Measurements from ENCODE around the gene HIF1AN.

The HIF1AN gene

GRCh38 chr10:100522107-100522801 lies 13.5 kb upstream of the HIF1AN start:
- no peak for FAIRE-seq

DNA sequence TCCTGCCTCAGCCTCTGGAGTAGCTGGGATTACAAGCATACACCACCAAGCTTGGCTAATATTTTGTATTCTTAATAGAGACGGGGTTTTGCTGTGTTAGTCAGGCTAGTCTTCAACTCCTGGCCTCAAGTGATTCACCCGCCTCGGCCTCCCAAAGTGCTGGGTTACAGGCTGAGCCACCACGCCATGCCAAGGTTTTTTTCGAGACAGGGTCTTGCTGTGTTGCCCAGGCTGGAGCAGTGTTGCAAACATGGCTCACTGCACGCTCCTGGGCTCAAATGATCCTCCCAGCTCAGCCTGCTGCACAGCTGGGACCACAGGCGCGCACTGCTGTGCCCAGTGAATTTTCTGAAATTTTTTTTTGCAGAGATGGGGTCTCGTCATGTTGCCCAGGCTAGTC lies 12.8 kb upstream of the HIF1AN start:
- FAIRE-seq, result no peak

- no peak for FAIRE-seq
Observed at GRCh38 chr10:100524206-100524605, 11.5 kb upstream of the HIF1AN start.

DNA sequence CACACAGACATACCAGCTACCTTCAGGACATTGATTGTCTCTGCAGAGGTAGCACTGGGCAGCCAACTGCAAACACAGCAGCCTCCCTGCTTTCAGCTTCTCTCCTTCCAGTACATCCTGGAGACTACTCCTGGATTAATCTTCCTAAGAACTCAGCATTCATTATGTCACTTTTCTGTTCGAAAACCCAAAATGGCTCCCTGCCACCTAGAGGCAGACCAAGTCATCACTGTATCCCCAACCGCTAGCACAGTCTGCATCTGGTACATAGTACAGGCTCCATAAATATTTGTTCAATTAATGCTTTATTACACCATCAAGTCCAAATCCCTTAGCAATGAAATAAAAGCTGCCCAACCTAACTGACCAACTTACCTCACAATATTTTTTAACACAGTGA lies 11.1 kb upstream of the HIF1AN start:
- FAIRE-seq, result no peak

GRCh38 chr10:100528123-100528886 lies 7.4 kb upstream of the HIF1AN start:
- no peak for FAIRE-seq

- FAIRE-seq, result no peak
Observed at GRCh38 chr10:100528921-100529474, 6.7 kb upstream of the HIF1AN start.

- FAIRE-seq, result peak; percentile 91
Observed at GRCh38 chr10:100529475-100530298, 6.1 kb upstream of the HIF1AN start, which contains the start of gene NDUFB8. Gene NDUFB8, minus strand, starts transcription at chr10:100529871. Its CDS starts 20 bp downstream, at chr10:100529851.

GRCh38 chr10:100531761-100532160 lies 4.0 kb upstream of the HIF1AN start:
- FAIRE-seq, result no peak

- FAIRE-seq, result no peak
Observed at GRCh38 chr10:100534726-100535125, 1.0 kb upstream of the HIF1AN start.

DNA sequence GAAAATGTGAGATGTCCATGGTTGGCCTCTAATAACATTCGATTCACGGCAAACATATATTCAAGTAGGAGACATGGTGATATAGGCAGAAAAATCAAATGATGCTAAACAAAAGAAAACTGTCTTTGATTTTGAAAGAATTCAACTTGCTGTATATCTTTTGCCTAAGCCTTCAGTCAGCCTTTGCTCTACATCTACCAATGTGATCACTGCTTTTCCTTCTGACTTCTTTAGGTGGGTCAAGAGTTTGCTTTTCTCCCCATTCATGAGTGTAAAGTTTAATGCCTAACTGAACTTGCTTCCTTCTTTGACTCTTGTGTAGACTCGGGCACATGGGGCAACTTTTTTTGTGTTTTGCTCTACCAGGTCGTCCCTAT lies 417 bp upstream of the HIF1AN start:
- FAIRE-seq, result no peak

DNA sequence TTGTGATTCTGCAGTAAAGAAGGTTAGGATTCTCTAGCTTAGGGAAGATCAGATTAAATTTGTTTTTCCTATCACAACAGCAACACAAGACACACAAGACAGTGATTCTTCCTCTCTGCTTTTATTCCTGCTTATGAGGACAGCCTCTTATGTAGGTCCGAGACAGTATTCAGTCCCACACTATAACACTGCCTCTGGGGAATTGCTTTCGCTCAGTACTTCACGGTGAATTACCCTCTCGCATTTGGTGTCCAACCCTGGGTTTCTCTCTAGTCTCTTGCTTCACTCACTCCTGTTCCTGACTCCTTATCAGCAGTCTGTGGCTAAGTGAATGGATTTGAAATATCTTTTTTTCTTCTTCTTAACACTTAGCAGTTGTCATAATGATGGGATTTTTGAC lies 1.7 kb downstream of the HIF1AN start:
- FAIRE-seq, result no peak

DNA sequence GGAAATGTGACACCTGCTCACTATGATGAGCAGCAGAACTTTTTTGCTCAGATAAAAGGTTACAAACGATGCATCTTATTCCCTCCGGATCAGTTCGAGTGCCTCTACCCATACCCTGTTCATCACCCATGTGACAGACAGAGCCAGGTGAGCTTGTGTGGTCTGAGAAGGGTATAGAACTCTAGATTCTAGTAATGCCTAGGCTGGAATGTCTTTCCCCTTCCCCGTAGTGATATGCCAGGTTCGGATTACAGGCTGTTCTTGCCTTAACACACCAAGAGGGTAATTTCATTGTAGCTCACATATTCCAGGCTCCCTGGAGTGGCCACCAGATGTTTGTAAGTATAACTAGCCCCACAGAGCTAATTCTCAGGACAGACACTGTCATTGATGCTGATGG lies 9.2 kb downstream of the HIF1AN start:
- FAIRE-seq, result no peak

DNA sequence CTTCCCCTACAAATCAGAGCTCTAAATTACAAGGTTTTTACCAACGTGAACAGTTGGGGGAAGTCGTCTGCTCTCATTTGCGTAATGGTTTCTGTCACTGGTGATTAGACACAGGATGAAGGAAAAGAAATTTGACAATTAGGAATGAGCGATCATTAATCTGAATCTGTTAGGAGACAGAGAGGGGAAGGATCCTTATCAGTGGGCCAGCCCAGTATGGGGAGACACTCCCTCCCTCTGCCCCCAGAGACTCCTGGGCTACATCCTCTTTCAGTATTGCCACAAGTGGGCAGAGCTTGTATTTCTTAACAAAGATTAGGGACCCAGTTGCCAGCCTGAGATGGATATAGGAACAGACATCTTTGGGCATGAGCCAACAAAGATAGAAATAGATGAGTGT lies 15.5 kb downstream of the HIF1AN start:
- FAIRE-seq, result no peak

GRCh38 chr10:100551738-100552137 lies 16.0 kb downstream of the HIF1AN start:
- no peak for FAIRE-seq

DNA sequence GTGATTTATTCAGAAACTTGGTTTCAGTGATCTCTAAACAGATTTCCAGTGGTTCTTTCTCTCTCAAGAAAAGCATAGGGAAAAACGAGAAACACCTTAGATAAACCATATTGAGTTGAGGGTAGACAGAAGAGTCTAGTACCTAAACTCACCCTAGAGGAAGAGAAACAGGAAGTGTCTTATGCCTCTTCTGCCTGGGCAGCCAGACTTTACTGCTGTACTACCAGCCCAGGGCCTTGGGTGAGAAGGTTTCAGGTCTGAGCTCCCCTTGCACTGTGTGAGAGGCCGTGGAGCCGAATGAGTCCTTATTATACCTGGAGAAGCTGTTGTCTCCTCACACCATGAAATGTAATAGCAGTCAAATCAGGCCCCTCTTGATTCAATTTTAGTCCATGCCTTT lies 18.2 kb downstream of the HIF1AN start:
- FAIRE-seq, result no peak

GRCh38 chr10:100554902-100555301 lies 19.2 kb downstream of the HIF1AN start:
- no peak for FAIRE-seq

DNA sequence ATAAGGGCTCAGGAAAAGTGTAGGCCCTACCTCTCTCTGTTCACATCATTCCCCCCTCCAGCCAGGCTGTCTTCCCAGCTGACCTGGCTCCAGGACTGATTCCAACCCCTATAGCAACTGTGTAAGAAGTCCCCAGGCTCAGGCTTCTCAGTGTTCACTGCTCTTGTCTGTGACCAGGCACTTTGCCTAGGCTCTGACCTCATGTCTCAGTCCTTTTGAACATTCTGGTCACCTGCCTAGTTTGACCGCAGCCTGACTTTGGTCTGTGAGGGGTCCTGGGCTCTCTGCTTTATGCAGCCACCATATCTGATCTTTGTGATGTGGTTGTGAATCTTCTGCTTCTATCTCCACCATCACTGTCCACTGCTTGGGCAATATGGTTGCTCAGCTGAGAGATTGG lies 24.5 kb downstream of the HIF1AN start:
- FAIRE-seq, result no peak

- FAIRE-seq, result no peak
Observed at GRCh38 chr10:100561005-100561404, 25.3 kb downstream of the HIF1AN start.

- no peak for FAIRE-seq
Observed at GRCh38 chr10:100562008-100562672, 26.4 kb downstream of the HIF1AN start.

- FAIRE-seq, result no peak
Observed at GRCh38 chr10:100565206-100565985, 29.7 kb downstream of the HIF1AN start.

DNA sequence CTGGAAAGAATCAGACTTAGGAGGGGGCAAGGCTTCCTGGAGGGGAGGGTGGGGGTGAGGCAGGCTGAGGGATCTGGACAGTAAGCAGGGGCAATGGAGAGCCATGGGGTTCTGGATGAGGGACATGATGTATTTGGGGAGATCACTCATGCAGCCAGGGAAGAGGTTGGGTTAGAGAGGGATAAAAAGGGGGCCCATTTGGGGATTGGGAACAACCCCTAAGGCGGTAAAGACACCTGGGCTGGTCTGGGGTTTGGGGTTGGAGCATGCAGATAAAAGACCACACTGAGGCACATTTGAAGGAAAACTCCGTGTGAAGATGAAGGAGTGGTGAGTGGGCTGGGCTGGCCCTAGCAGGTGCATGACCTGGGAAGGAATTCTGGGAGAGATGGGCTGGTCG lies 30.8 kb downstream of the HIF1AN start:
- no peak for FAIRE-seq

DNA sequence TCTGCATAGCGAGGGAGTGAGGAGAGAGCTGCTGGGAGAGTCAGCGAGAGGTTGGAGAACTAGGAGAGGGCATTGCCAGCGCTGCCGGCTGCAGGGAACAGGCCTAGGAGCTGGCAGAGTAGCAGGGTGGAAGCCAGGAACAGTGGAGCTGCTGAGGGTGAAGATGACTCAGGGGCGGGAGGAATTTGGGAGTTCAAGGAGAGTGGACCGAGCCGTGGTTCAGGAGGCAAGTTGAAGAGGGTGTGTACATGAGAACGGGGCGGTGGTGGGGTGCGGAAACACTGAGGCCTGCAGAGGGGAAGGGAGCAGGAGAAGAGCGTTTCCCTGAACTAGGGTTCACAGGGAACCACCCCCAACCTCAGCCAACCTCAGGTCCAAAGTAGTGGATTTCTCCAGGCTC lies 31.5 kb downstream of the HIF1AN start:
- no peak for FAIRE-seq

All from G401.6 (cell line).